ENCODE data around the gene F11R. TPM values are rescaled to one million over a fixed set of nuclear protein-coding genes. Genes with fewer than 3 reads are reported as not detected.

F11R gene
- total and polyA plus RNA-seq, 10 of the 15 experiments (the other 5 are each of a cell fraction or from before 2014, with no cell fraction given): 15.3 to 80.9 (median 24.3) TPM

DNA sequence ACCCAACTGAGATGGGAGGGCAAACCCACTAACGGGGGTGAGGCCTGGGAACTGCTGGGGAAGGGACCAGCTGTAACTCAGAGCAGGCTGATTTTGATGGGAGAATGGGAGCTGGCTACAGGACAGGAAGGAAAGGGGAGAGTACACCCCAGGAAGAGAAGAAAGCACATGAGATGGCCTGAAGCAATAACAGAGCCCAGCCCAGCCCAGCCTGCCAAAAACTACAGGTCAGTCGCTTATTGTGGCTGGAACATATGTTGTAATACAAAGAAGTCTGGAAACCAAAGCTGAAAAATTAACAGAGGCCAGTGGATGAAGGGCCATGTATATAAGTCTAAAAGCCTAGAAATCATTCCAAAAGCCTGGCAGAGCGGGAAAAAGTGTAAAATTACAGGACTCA lies 67.9 kb downstream of the F11R start:
- SMC1A ChIA-PET (ENCODE audit: uncharacterized antibody, unreplicated experiment): interaction anchor here (0.7 to 6.8 kb wide), 30 partner anchors 10 to 412 kb away, joined by 3 to 212 read pairs (median 6); partner anchors contain the start of genes CD244, KLHDC9 and SLAMF7
- H3K4me3 ChIP-seq: no peak overlapping the region
- in situ Hi-C loops (cut with MboI): loop anchor here (5.0 to 25.0 kb wide), 5 partner anchors 116 to 541 kb away; partner anchors contain the start of gene VANGL2
- no peak overlapping the region for H2AFZ ChIP-seq (ENCODE audit: control insufficient read depth, low read depth, low read length)
- H3K36me3 ChIP-seq (ENCODE audit: control insufficient read depth in 2 of 2, insufficient read depth in 2 of 2, low read length in 1 of 2): no peaks in the 10 kb centered on the region
- TF ChIP-seq, protein P1, sequence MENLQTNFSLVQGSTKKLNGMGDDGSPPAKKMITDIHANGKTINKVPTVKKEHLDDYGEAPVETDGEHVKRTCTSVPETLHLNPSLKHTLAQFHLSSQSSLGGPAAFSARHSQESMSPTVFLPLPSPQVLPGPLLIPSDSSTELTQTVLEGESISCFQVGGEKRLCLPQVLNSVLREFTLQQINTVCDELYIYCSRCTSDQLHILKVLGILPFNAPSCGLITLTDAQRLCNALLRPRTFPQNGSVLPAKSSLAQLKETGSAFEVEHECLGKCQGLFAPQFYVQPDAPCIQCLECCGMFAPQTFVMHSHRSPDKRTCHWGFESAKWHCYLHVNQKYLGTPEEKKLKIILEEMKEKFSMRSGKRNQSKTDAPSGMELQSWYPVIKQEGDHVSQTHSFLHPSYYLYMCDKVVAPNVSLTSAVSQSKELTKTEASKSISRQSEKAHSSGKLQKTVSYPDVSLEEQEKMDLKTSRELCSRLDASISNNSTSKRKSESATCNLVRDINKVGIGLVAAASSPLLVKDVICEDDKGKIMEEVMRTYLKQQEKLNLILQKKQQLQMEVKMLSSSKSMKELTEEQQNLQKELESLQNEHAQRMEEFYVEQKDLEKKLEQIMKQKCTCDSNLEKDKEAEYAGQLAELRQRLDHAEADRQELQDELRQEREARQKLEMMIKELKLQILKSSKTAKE (IDR thresholded peaks at IDR 0.05; ENCODE audit: low read depth, poor library complexity, severe bottlenecking): no peak
- TF ChIP-seq GABPA (IDR thresholded peaks at IDR 0.05; ENCODE audit: low read depth): no peak
- TF ChIP-seq, protein P2, sequence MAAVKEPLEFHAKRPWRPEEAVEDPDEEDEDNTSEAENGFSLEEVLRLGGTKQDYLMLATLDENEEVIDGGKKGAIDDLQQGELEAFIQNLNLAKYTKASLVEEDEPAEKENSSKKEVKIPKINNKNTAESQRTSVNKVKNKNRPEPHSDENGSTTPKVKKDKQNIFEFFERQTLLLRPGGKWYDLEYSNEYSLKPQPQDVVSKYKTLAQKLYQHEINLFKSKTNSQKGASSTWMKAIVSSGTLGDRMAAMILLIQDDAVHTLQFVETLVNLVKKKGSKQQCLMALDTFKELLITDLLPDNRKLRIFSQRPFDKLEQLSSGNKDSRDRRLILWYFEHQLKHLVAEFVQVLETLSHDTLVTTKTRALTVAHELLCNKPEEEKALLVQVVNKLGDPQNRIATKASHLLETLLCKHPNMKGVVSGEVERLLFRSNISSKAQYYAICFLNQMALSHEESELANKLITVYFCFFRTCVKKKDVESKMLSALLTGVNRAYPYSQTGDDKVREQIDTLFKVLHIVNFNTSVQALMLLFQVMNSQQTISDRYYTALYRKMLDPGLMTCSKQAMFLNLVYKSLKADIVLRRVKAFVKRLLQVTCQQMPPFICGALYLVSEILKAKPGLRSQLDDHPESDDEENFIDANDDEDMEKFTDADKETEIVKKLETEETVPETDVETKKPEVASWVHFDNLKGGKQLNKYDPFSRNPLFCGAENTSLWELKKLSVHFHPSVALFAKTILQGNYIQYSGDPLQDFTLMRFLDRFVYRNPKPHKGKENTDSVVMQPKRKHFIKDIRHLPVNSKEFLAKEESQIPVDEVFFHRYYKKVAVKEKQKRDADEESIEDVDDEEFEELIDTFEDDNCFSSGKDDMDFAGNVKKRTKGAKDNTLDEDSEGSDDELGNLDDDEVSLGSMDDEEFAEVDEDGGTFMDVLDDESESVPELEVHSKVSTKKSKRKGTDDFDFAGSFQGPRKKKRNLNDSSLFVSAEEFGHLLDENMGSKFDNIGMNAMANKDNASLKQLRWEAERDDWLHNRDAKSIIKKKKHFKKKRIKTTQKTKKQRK (IDR thresholded peaks at IDR 0.05; ENCODE audit: low read depth, low read length): no peak
- TF ChIP-seq IRF5 (IDR thresholded peaks at IDR 0.05; ENCODE audit: borderline replicate concordance): no peak
- TF ChIP-seq RBBP5 (conservative IDR thresholded peaks at IDR 0.05): no peak
- WGBS (ENCODE audit: insufficient coverage, insufficient replicate concordance, low lambda C conversion rate, missing lambda C conversion rate): 69% methylated on average over 3 of the region's 3 CpGs
- no peaks in the 10 kb centered on the region for H3K9me3 ChIP-seq (replicated peaks; ENCODE audit: control insufficient read depth, insufficient read depth, low read length)
- POLR2A ChIA-PET: interaction anchor here (0.7 to 2.3 kb wide), 3 partner anchors 25 to 226 kb away, joined by 3 to 7 read pairs (median 4); no protein-coding TSS in a partner anchor
- H3K4me2 ChIP-seq (ENCODE audit: control insufficient read depth, insufficient read depth): no peak overlapping the region
- H3K4me1 ChIP-seq (ENCODE audit: control insufficient read depth, insufficient read depth, low read length): no peaks in the 10 kb centered on the region
- H3K27ac ChIP-seq (ENCODE audit: control insufficient read depth, insufficient read depth): no peak overlapping the region
- BruUV-seq (replicated peaks): no TSS peak
- CTCF ChIA-PET: interaction anchor here (0.6 to 6.6 kb wide), 38 partner anchors 11 to 1071 kb away, joined by 3 to 349 read pairs (median 14); partner anchors contain the start of genes CD244, ITLN1, KLHDC9 and LY9
- no peak overlapping the region for H3K9ac ChIP-seq (ENCODE audit: control insufficient read depth, insufficient read depth, low read length)
- no peaks in the 10 kb centered on the region; a peak in 1 of 4 replicates for H3K27me3 ChIP-seq (replicated peaks in 1 of 2; ENCODE audit: control insufficient read depth in 2 of 2, insufficient read depth in 2 of 2, low read length in 1 of 2)
- DNase-seq (ENCODE audit: low read depth, low spot score): no peak
- H4K20me1 ChIP-seq (ENCODE audit: control insufficient read depth, insufficient read depth): no peaks in the 10 kb centered on the region
- no peak for FAIRE-seq
- no peak for ATAC-seq
- RAD21 ChIA-PET (ENCODE audit: unreplicated experiment): interaction anchor here (1.1 to 5.7 kb wide), 15 partner anchors 35 to 274 kb away, joined by 3 to 174 read pairs (median 11); partner anchors contain the start of gene LY9
- intact Hi-C loops (cut with micrococcal nuclease; ENCODE audit: unreplicated experiment): no loop called here
- no peaks in the 10 kb centered on the region for H3K79me2 ChIP-seq (ENCODE audit: control insufficient read depth, insufficient read depth, low read length)

Data from GM12878 (cell line).